Aorta (tissue), 5 donors: Measurements from ENCODE around the gene BTD. TPM values are rescaled to one million over a fixed set of nuclear protein-coding genes. Genes with fewer than 3 reads are reported as not detected.

Experiments used
- ATAC-seq: fragments of 200-7000 bp; cut with Tn5 transposase; one replicate; pipeline ENCODE4 v1.9.1; 2022; ENCODE audit warnings: moderate library complexity; ENCODE audit not compliant: low FRiP score
- DNase-seq, 2 donors: peaks; one replicate each; pipeline ENCODE4 v3.0.0-alpha.2; 2020
- H3K27ac ChIP-seq, 2 donors: one replicate each; pipeline ENCODE4 v1.5.1; 2013; ENCODE audit warnings: low read length in 2 of 2, mild to moderate bottlenecking in 2 of 2, moderate library complexity in 2 of 2, control low read depth in 1 of 2, inconsistent platforms in 1 of 2, low read depth in 1 of 2
- H3K27me3 ChIP-seq, 2 donors: one replicate each; pipeline ENCODE4 v1.6.1; 2013; ENCODE audit warnings: control low read depth in 1 of 2, low read length in 1 of 2, mild to moderate bottlenecking in 1 of 2, moderate library complexity in 1 of 2; ENCODE audit not compliant: insufficient read depth in 2 of 2, control insufficient read depth in 1 of 2
- H3K36me3 ChIP-seq, 2 donors: one replicate each; pipeline ENCODE4 v1.6.1; 2013; ENCODE audit warnings: control low read depth in 1 of 2, low read length in 1 of 2, mild to moderate bottlenecking in 1 of 2; ENCODE audit not compliant: insufficient read depth in 2 of 2, control insufficient read depth in 1 of 2
- H3K4me1 ChIP-seq, 2 donors: one replicate each; pipeline ENCODE4 v1.6.1; 2013; ENCODE audit warnings: low read length in 2 of 2, control low read depth in 1 of 2, mild to moderate bottlenecking in 1 of 2, moderate library complexity in 1 of 2; ENCODE audit not compliant: insufficient read depth in 2 of 2, control insufficient read depth in 1 of 2
- H3K4me3 ChIP-seq, 2 donors: one replicate each; pipeline ENCODE4 v1.5.1; 2013; ENCODE audit warnings: low read length in 2 of 2, control low read depth in 1 of 2, mild to moderate bottlenecking in 1 of 2
- H3K9me3 ChIP-seq: one replicate; pipeline ENCODE4 v1.6.1; 2013; ENCODE audit warnings: mild to moderate bottlenecking, low read length; ENCODE audit not compliant: control insufficient read depth
- WGBS, 2 donors: extraction: QIAGEN DNeasy Blood & Tissue Kit; methylation state at CpG; one replicate each; pipeline ENCODE4 v1.1.7; 2013; 5-methylcytosine and 5-hydroxymethylcytosine counted together
- intact Hi-C, 2 donors: fragments of 100-400 bp; cut with DNase I; formaldehyde crosslinking; loops; one replicate each; pipeline versions ENCODE4 v1.14.2 to v1.15.0; 2022
- long read RNA-seq, 2 donors: library from polyadenylated mRNA; unstranded; transcript quantifications; one replicate each; pipeline ENCODE4 v2.0.0, GENCODE V29; 2020 to 2021
- polyA plus RNA-seq, 2 donors: library from polyadenylated mRNA; stranded (reverse); fragments of 200-250 nt; gene quantifications; one replicate each; pipeline ENCODE4 v1.2.3, GENCODE V29; 2013
- total RNA-seq, 2 donors: library from RNA; stranded (reverse); fragmentation: NEBNext Ultra II Directional; extraction: Animal tissue kit (Norgen Biotek cat#: 25700); gene quantifications; one replicate each; pipeline ENCODE4 v1.2.1, GENCODE V29; 2021
- donor health status: healthy with polysubstance abuse.
- donor health status: Bipolar disorder and iron deficiency.
- donor health status: DM: no; HTN: no; CAD: no.
- donor health status: DM: no; HTN: no; CAD: no.
- donor health status: DM: yes; HTN: yes; CAD: no.

Gene BTD
- 10 to 100 TPM; 11.7 to 17.6 TPM for total RNA-seq
- 10 to 100 TPM in 1 of 2 donors, 1 to 10 TPM in 1; 8.4 to 20.5 TPM for polyA plus RNA-seq
- long read RNA-seq, donor 1, full-length matches to known transcripts: 40 of 51 reads
- long read RNA-seq, donor 1, partial matches to known transcripts: 7 of 51 reads
- long read RNA-seq, donor 1, other reads (novel, unspliced or antisense): 4 of 51 reads
- long read RNA-seq, donor 2, full-length matches to known transcripts: 10 of 13 reads
- long read RNA-seq, donor 2, partial matches to known transcripts: 0 of 13 reads
- long read RNA-seq, donor 2, other reads (novel, unspliced or antisense): 3 of 13 reads

GRCh38 chr3:15601399-15602145 is at the start of gene BTD, which contains the start of gene HACL1:
TSS of gene BTD (plus strand) at chr3:15601745. CDS start at chr3:15635440, 33,695 bp downstream.
TSS of gene HACL1 (minus strand) at chr3:15601569. CDS start at chr3:15601463, 106 bp downstream.
- Histone ChIP-seq H3K4me3 (peak within 1 kb of the TSS; percentile 72 to 84), H3K4me1 (peaks cover 5 to 6% of the 10 kb centered on the region in 2 donors), H3K36me3 (peaks cover 0 to 6% of the 10 kb centered on the region in 2 donors), H3K9me3 (no peaks in the 10 kb centered on the region), H3K27ac (peak within 1 kb of the TSS; percentile 50 to 80), H3K27me3 (no peaks in the 10 kb centered on the region)
- WGBS, 2 donors: 0% methylated on average over 58 to 61 of the region's 61 CpGs
- peak; percentile 98 for ATAC-seq
- intact Hi-C loops: no loop called here
- DNase-seq: peak; percentile 98 to 99

- intact Hi-C loops: loop anchor here in 1 of 2 donors (10.0 kb wide), 1 partner anchor 347 kb away; the partner anchor contains the start of gene CAPN7
- WGBS, 2 donors: 96 to 100% methylated on average over 1 of the region's 1 CpG
These were observed 49.6 kb upstream of the BTD start for GRCh38 chr3:15551902-15552301.

GRCh38 chr3:15553749-15554148 is 47.8 kb upstream of the BTD start:
- 83 to 88% methylated on average over 3 of the region's 3 CpGs for WGBS, 2 donors
- no peaks in the 10 kb centered on the region for H3K36me3 ChIP-seq
- H3K9me3 ChIP-seq: no peaks in the 10 kb centered on the region
- DNase-seq: no peak
- H3K4me3 ChIP-seq: no peak overlapping the region
- intact Hi-C loops: loop anchor here in 1 of 2 donors (10.0 kb wide), 1 partner anchor 349 kb away; the partner anchor contains the start of gene CAPN7
- no peaks in the 10 kb centered on the region for H3K27me3 ChIP-seq
- no peak overlapping the region for H3K27ac ChIP-seq
- ATAC-seq: no peak
- no peaks in the 10 kb centered on the region for H3K4me1 ChIP-seq

More at GRCh38 chr3:15551902-15552301, 49.6 kb upstream of the BTD start:
- DNase-seq: no peak
- no peaks in the 10 kb centered on the region for H3K36me3 ChIP-seq
- no peaks in the 10 kb centered on the region for H3K9me3 ChIP-seq
- no peak overlapping the region for H3K4me3 ChIP-seq
- H3K27ac ChIP-seq: no peak overlapping the region
- H3K4me1 ChIP-seq: no peaks in the 10 kb centered on the region
- H3K27me3 ChIP-seq: no peaks in the 10 kb centered on the region
- no peak for ATAC-seq

GRCh38 chr3:15556512-15556911 is 45.0 kb upstream of the BTD start:
- 77 to 82% methylated on average over 2 of the region's 2 CpGs for WGBS, 2 donors
- Histone ChIP-seq H3K27me3 (no peaks in the 10 kb centered on the region), H3K4me3 (no peak overlapping the region), H3K27ac (no peak overlapping the region), H3K4me1 (no peaks in the 10 kb centered on the region), H3K36me3 (no peaks in the 10 kb centered on the region), H3K9me3 (no peaks in the 10 kb centered on the region)
- intact Hi-C loops: loop anchor here (2.0 to 10.0 kb wide), 4 partner anchors 129 to 354 kb away; partner anchors contain the start of genes EAF1 (in 2 of the 2), METTL6 (in 2 of the 2) and CAPN7 (in 1 of the 2)
- no peak for DNase-seq
- ATAC-seq: no peak

GRCh38 chr3:15557511-15557946 is 44.0 kb upstream of the BTD start:
- 2 to 8% methylated on average over 3 of the region's 3 CpGs for WGBS, 2 donors
- no peaks in the 10 kb centered on the region for H3K27me3 ChIP-seq
- H3K4me3 ChIP-seq: no peak overlapping the region
- ATAC-seq (peak; percentile 82), DNase-seq (no peak)
- intact Hi-C loops: loop anchor here (2.0 to 10.0 kb wide), 4 partner anchors 130 to 355 kb away; partner anchors contain the start of genes EAF1 (in 2 of the 2), METTL6 (in 2 of the 2) and CAPN7 (in 1 of the 2)
- H3K36me3 ChIP-seq: peaks cover 0 to under 1% of the 10 kb centered on the region in 2 donors
- H3K9me3 ChIP-seq: no peaks in the 10 kb centered on the region
- H3K4me1 ChIP-seq: no peaks in the 10 kb centered on the region
- H3K27ac ChIP-seq: no peak overlapping the region

- Histone ChIP-seq H3K27ac (no peak overlapping the region), H3K4me1 (no peaks in the 10 kb centered on the region), H3K27me3 (no peaks in the 10 kb centered on the region), H3K9me3 (no peaks in the 10 kb centered on the region), H3K4me3 (no peak overlapping the region), H3K36me3 (peaks cover 0 to 8% of the 10 kb centered on the region in 2 donors)
- ATAC-seq (peak; percentile 12), DNase-seq (no peak)
- intact Hi-C loops: loop anchor here (5.0 to 10.0 kb wide), 3 partner anchors 131 to 356 kb away; partner anchors contain the start of genes CAPN7 (in 1 of the 2), EAF1 (in 1 of the 2) and METTL6 (in 1 of the 2)
- WGBS, 2 donors: 74 to 84% methylated on average over 9 of the region's 9 CpGs
These were observed 43.0 kb upstream of the BTD start for GRCh38 chr3:15558581-15558980.

- Histone ChIP-seq H3K9me3 (no peaks in the 10 kb centered on the region), H3K4me1 (no peaks in the 10 kb centered on the region), H3K27me3 (no peaks in the 10 kb centered on the region), H3K4me3 (no peak overlapping the region), H3K27ac (no peak overlapping the region), H3K36me3 (peaks cover 0 to 11% of the 10 kb centered on the region in 2 donors)
- DNase-seq: no peak
- ATAC-seq: no peak
- 84 to 92% methylated on average over 5 of the region's 5 CpGs for WGBS, 2 donors
- intact Hi-C loops: no loop called here
These were observed 39.0 kb upstream of the BTD start for GRCh38 chr3:15562560-15562959.

- Histone ChIP-seq H3K9me3 (no peaks in the 10 kb centered on the region), H3K4me1 (no peaks in the 10 kb centered on the region), H3K27ac (no peak overlapping the region), H3K4me3 (no peak overlapping the region), H3K36me3 (peaks cover 0 to 14% of the 10 kb centered on the region in 2 donors), H3K27me3 (no peaks in the 10 kb centered on the region)
- DNase-seq (no peak), ATAC-seq (no peak)
- WGBS, 2 donors: 72 to 79% methylated on average over 1 of the region's 1 CpG
- intact Hi-C loops: no loop called here
These were observed 38.4 kb upstream of the BTD start for GRCh38 chr3:15563190-15563589.
